Lung (tissue), 12 donors: ENCODE results near the gene LRRK1. TPM values are rescaled to one million over a fixed set of nuclear protein-coding genes. Genes with fewer than 3 reads are reported as not detected.

Source experiments
- ATAC-seq: fragments of 200-7000 bp; cut with Tn5 transposase; one replicate; pipeline ENCODE4 v1.9.1; 2020; ENCODE audit warnings: moderate number of reproducible peaks; ENCODE audit not compliant: insufficient read depth, low FRiP score
- DNase-seq, 3 donors: peaks; one replicate each; pipeline ENCODE4 v3.0.0-alpha.2; 2013 to 2017
- H3K27ac ChIP-seq, 2 donors: one replicate each; pipeline ENCODE4 v1.5.1; 2013; ENCODE audit warnings: mild to moderate bottlenecking in 2 of 2, moderate library complexity in 2 of 2, control low read depth in 1 of 2, inconsistent platforms in 1 of 2, low read depth in 1 of 2, low read length in 1 of 2
- H3K27me3 ChIP-seq, 3 donors: one replicate each; pipeline ENCODE4 v1.5.1; 2013; ENCODE audit warnings: low read length in 2 of 3; ENCODE audit not compliant: control insufficient read depth in 3 of 3, insufficient read depth in 3 of 3
- H3K36me3 ChIP-seq, 4 donors: one replicate each; pipeline ENCODE4 v1.5.1; 2013; ENCODE audit warnings: low read length in 4 of 4, mild to moderate bottlenecking in 1 of 4, moderate library complexity in 1 of 4; ENCODE audit not compliant: control insufficient read depth in 4 of 4, insufficient read depth in 4 of 4
- H3K4me1 ChIP-seq, 5 donors: one replicate each; pipeline ENCODE4 v1.5.1; 2013; ENCODE audit warnings: low read length in 5 of 5, mild to moderate bottlenecking in 2 of 5, moderate library complexity in 1 of 5; ENCODE audit not compliant: control insufficient read depth in 5 of 5, insufficient read depth in 5 of 5
- H3K4me3 ChIP-seq: one replicate; pipeline ENCODE4 v1.5.1; 2013; ENCODE audit warnings: mild to moderate bottlenecking, control low read depth, moderate library complexity
- H3K9ac ChIP-seq, 2 donors: one replicate each; pipeline ENCODE4 v1.5.1; 2013; ENCODE audit warnings: low read length in 2 of 2, control low read depth in 1 of 2; ENCODE audit not compliant: insufficient read depth in 1 of 2
- H3K9me3 ChIP-seq, 4 donors: one replicate each; pipeline ENCODE4 v1.5.1; 2013; ENCODE audit warnings: low read length in 3 of 4, mild to moderate bottlenecking in 1 of 4, moderate library complexity in 1 of 4; ENCODE audit not compliant: control insufficient read depth in 4 of 4, insufficient read depth in 3 of 4
- CTCF ChIP-seq: IDR thresholded peaks from 2 replicates; pipeline ENCODE4 v1.5.1; 2012; ENCODE audit warnings: mild to moderate bottlenecking; ENCODE audit errors: control extremely low read depth, extremely low read depth
- WGBS, 2 donors: extraction: QIAGEN DNeasy Blood & Tissue Kit; methylation state at CpG; one replicate each; pipeline ENCODE4 v1.1.7; 2013; 5-methylcytosine and 5-hydroxymethylcytosine counted together
- polyA plus RNA-seq, 2 donors: library from polyadenylated mRNA; stranded (reverse); fragments of 200-250 nt; gene quantifications; one replicate each; pipeline ENCODE4 v1.2.1, GENCODE V29; 2013
- total RNA-seq, 2 donors: library from RNA; depleted of rRNA in 1 of 2; stranded (reverse); fragments of >200 nt in 1 of 2; gene quantifications; one replicate each; pipeline ENCODE4 v1.2.1, GENCODE V29; 2014 to 2021
- donor health status: control.
- donor health status: control.
- donor health status: Bipolar disorder and iron deficiency.
- donor health status: healthy.
- donor health status: DM: yes; HTN: yes; CAD: no.

The LRRK1 gene
- total and polyA plus RNA-seq, 4 donors = 5.7 to 22.9 (median 9.7) TPM

- H3K9me3 ChIP-seq = peaks cover 0 to 2% (median 0%) of the 10 kb centered on the region in 4 donors
- no peaks in the 10 kb centered on the region for H3K36me3 ChIP-seq
- H3K27me3 ChIP-seq = no peaks in the 10 kb centered on the region
- peaks cover 0 to 8% (median 4%) of the 10 kb centered on the region in 5 donors for H3K4me1 ChIP-seq
- H3K27ac ChIP-seq = no peak overlapping the region
- no peak for ATAC-seq
- WGBS, 2 donors = 80 to 89% methylated on average over 8 of the region's 8 CpGs
- no peak for TF ChIP-seq CTCF
- no peak overlapping the region for H3K9ac ChIP-seq
- DNase-seq = no peak
- H3K4me3 ChIP-seq = no peak overlapping the region
These were observed 184.4 kb downstream of the LRRK1 start for GRCh38 chr15:101103598-101103997.

GRCh38 chr15:101104141-101104540 lies 185.0 kb downstream of the LRRK1 start:
- Histone ChIP-seq H3K9me3 (peaks cover 0 to 2% (median 0%) of the 10 kb centered on the region in 4 donors), H3K27me3 (no peaks in the 10 kb centered on the region), H3K4me1 (peaks cover 0 to 8% (median 4%) of the 10 kb centered on the region in 5 donors), H3K27ac (no peak overlapping the region), H3K4me3 (no peak overlapping the region), H3K36me3 (no peaks in the 10 kb centered on the region), H3K9ac (no peak overlapping the region)
- ATAC-seq (no peak), DNase-seq (no peak)
- 89 to 94% methylated on average over 9 of the region's 9 CpGs for WGBS, 2 donors
- TF ChIP-seq CTCF = no peak

- WGBS, 2 donors = 81 to 89% methylated on average over 7 of the region's 7 CpGs
These were observed 186.1 kb downstream of the LRRK1 start for GRCh38 chr15:101105059-101105891.

More at GRCh38 chr15:101105059-101105891, 186.1 kb downstream of the LRRK1 start:
- peaks cover 0 to 8% (median 4%) of the 10 kb centered on the region in 5 donors for H3K4me1 ChIP-seq
- no peak overlapping the region for H3K27ac ChIP-seq
- DNase-seq (no peak), ATAC-seq (no peak)
- H3K9me3 ChIP-seq = peaks cover 0 to 2% (median 0%) of the 10 kb centered on the region in 4 donors
- no peak overlapping the region for H3K9ac ChIP-seq
- TF ChIP-seq CTCF = no peak
- H3K4me3 ChIP-seq = no peak overlapping the region
- no peaks in the 10 kb centered on the region for H3K27me3 ChIP-seq
- H3K36me3 ChIP-seq = no peaks in the 10 kb centered on the region
